Vagina (tissue), 2 donors: ENCODE results near the gene CREB3L2.

ENCODE experiments used
- CTCF ChIP-seq, 3 experiments: fragments of 450-650 bp in 2 of 3; fragments of 200-600 bp in 1 of 3; sonication (generic) in 1 of 3; IDR thresholded peaks; one replicate each; pipeline ENCODE4 v1.5.1; 2017 to 2019; ENCODE audit warnings: antibody characterized with exemption in 3 of 3, mild to moderate bottlenecking in 2 of 3, moderate library complexity in 2 of 3
- POLR2A ChIP-seq, 2 donors: fragments of 450-650 bp; IDR thresholded peaks; one replicate each; pipeline ENCODE4 v1.6.1; 2017; ENCODE audit warnings: antibody characterized with exemption in 2 of 2, mild to moderate bottlenecking in 2 of 2, moderate library complexity in 2 of 2
- POLR2AphosphoS5 ChIP-seq, 2 donors: sonication (generic); formaldehyde crosslinking; IDR thresholded peaks; one replicate each; pipeline ENCODE4 v1.9.0; 2017; ENCODE audit warnings: antibody characterized with exemption in 2 of 2, mild to moderate bottlenecking in 2 of 2, low read depth in 1 of 2; ENCODE audit not compliant: insufficient read depth in 1 of 2

GRCh38 chr7:138004046-138004445 lies 2.2 kb upstream of the CREB3L2 start:
- no peak for TF ChIP-seq CTCF (IDR thresholded peaks at IDR 0.05)
- TF ChIP-seq POLR2A (IDR thresholded peaks at IDR 0.05) = no peak
- TF ChIP-seq POLR2AphosphoS5 (IDR thresholded peaks at IDR 0.05; ENCODE audit: insufficient read depth in 1 of 2, low read depth in 1 of 2) = no peak
